ENCODE results near the gene ZNF575.

ZNF575 gene, protein sequence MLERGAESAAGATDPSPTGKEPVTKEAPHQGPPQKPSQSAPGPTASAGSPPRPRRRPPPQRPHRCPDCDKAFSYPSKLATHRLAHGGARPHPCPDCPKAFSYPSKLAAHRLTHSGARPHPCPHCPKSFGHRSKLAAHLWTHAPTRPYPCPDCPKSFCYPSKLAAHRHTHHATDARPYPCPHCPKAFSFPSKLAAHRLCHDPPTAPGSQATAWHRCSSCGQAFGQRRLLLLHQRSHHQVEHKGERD

DNA sequence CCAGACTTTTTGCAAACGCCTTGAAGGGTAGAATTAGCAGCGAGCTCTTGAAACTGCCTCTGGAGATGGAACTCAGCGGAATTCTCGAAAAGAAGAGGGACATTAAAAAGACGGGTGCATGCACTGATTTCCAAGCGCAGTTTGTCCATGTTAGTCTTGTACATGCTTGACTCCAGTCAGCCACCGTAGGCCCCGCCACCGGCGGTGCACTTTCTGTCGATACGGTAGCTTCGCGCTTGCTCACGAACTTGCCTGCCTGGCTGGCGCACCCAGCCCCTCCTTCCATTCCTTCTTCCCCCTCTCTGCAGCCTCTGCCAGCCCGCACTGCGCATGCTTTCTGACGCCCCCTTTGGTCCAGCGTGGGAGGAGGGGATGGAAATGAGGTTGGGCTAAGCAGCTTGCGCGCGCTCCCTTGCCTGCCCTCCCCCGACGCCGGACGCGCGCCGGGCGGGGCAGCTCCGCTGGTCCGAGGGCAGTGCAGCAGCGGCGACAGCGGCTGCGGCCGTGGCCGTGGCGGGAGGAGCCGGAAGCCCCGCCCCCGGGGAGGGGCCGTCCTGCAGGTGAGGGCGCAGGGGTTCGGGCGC, at the start of gene ZNF575:
ZNF575 (plus strand) TSS at position 227 of the 584 bp plus-strand sequence. CDS start 1,235 bp downstream, outside the sequence.
- DNase-seq, result peak; percentile 97

- no peak for DNase-seq
These were observed 49.7 kb upstream of the ZNF575 start for GRCh38 chr19:43483281-43483680.

DNA sequence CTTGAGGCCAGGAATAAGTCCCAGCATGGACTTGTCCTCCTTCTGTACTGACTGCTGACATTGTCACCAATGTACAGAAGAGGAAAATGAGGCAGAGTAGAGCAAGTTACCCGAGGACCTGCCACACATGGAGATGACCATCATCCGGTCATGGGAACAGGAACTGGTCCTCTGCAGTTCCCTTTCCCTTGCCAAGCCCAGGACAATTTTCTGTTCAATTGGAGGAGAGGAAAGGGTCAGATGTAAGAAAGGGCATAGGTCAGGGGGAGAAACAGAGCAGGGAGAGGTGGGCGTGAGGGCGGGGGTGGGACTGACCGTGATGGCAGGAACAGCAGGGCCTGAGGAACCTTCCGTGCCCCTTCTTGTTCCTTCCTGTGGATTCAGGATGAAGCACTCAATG, 47.0 kb upstream of the ZNF575 start:
- no peak for DNase-seq

DNA sequence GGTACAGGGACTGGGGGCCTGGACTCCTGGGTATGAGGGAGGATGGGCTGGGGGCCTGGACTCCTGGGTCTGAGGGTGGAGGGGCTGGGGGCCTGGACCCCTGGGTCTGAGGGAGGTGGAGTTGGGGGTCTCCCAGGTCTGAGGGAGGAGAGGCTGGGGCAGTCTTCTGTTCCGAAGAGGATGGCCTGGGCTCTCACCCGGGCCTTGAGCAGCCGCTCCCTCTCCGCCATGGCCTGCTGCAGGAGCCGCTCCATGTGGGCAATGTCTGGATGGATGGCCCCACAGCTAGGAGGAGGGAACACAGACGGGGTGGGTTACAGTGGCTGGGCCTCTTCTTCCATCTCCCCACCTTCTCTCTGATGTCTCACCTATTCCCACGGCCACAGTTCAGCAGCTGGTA, 46.6 kb upstream of the ZNF575 start:
- DNase-seq, result no peak

GRCh38 chr19:43488179-43488578, 44.8 kb upstream of the ZNF575 start:
- no peak for DNase-seq

DNA sequence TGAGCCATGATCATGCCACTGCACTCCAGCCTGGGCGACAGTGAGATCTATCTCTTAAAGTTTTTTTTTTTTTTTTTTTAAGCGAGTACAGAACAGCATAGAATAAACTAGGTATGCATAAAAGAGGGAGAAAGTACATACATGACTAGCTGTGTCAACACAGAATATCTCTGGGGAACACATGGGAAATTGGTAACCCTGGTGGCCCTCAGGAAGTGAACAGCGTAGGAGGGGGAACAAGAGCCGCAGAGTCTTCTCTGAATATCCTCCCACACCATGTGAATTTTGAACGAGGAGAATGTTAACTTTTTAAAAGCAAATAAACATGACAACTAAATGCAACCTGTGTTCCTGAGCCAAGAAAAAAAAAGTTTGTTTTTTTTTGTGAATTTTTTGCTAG, 43.7 kb upstream of the ZNF575 start:
- no peak for DNase-seq

DNA sequence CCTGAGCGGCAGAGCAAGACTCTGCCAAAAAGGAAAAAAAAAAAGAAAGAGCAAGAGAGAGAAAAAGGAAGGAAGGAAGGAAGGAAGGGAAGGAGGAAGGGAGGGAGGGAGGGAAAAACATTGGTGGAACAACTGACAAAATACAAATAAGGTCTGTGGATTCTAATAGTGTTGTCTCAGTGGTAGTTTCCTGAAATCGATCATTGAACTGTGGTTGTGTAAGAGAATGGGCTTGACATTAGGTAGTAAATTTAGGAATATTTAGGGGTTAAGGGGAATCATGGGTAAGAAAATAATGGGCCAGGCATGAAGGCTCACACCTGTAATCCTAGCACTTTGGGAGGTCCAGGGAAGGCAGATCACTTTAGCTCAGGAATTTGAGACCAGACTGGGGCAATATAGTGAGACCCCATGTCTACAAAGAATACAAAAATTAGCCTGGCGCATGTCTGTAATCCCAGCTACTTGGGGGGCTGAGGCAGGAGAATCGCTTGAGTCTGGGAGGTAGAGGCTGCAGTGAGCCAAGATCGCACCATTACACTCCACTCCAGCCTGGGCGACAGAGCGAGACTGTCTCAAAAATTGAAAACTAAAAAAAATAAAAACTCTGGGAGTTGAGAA, 42.9 kb upstream of the ZNF575 start:
- no peak for DNase-seq

DNA sequence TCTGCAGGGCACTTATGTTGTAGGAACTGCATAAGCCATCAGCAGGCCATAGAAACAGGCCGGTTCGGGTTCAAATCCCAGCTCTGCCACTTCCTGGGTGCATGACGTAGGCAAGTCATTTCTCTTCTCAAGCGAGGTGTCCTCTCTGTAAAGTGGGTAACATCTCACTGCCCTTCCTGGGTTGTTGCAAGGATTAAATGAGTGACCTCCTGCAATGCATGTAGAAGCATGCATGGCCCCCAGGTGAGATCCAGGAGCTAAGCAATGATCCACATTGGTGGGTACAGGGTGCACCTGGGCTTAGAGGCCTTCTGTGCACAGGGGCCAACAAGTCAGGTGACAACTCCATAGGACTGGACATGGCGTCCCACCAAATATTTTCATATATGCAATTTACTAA, 42.2 kb upstream of the ZNF575 start:
- no peak for DNase-seq

- no peak for DNase-seq
These were observed 37.9 kb upstream of the ZNF575 start for GRCh38 chr19:43495082-43495481.

DNA sequence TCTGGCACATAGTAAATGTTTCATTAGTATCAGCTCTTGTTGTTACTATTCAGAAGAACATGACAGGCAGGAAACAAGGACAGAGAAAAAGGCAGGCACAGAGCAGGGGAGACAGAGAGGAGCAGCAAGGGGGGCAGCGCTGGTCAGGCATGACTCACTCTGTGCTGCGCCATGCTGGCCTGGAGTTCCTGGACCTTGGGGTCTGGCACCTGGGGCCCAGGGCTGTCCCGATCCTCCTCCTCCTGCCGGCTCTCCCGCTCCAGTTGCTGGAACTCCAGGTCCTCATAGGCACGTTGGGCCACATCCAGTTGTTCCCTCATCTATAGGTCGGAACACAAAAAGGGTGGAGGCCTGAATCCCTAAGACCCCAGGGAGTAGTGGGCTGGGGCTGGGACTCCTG, 36.0 kb upstream of the ZNF575 start:
- DNase-seq, result no peak

DNA sequence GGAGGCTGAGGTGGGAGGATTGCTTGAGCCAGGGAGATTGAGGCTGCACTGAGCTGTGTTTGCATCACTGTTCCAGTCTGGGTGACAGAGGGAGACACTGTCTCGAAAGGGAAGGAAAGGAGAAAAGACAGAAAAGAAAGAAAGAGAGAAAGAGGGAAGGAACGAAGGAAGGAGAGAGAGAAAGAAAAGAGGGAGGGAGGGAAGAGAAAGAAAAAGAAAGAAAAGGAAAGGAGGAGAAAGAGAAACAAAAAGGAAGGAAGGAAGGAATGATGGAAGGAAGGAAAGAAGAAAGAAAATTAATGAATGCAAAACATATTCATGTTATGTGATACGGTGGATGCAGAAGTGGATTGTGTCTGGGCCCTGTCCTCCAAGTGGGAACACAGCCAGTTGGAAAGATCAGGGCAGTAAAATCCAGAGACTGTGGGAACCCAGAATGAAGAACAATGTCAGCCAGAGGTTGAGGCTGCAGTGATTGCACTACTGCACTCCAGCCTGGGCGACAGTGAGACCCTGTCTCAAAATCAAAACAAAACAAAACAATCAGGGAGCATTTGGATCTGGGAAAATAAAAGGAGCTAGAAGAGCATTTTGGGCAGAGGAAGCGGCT, 34.6 kb upstream of the ZNF575 start:
- no peak for DNase-seq

- no peak for DNase-seq
These were observed 33.9 kb upstream of the ZNF575 start for GRCh38 chr19:43499042-43499441.

DNA sequence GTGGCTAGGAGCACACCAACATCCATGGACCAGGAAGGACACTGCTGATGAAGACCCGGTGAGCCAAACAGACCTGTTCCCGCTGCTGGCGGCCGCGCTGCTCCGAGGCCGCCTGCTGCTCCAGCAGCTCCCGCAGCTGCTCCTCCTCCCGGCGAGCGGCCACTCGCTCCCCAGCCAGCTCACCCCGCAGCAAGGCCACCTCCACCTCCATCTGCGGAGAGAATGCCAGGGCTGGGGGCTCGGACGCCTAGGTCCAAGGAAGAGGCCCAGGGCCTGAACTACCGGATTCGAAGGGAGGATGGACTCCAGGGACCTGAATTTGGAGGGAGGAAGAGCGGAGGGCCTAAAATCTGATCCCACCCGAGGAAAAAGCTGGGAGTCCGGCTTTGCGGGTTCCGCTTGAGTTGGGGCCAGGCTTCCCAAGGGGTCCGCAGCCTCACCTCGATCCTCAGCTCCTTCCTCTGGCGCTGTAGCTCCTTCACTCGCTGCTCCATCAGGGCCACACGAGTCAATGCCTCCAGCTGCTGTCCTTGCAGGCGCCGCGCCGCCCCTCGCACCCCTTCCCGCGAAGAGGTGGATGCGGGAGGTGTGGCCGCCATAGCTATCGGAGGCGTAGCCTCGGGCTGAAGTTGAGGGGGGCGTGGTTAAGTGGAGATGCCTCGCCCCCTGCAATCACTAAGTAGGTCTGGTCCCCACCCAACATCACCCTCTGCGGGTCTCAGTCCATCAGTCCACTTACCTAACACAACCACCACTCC, 31.1 kb upstream of the ZNF575 start:
- no peak for DNase-seq

GRCh38 chr19:43502419-43502976, 30.5 kb upstream of the ZNF575 start:
- DNase-seq, result no peak

DNA sequence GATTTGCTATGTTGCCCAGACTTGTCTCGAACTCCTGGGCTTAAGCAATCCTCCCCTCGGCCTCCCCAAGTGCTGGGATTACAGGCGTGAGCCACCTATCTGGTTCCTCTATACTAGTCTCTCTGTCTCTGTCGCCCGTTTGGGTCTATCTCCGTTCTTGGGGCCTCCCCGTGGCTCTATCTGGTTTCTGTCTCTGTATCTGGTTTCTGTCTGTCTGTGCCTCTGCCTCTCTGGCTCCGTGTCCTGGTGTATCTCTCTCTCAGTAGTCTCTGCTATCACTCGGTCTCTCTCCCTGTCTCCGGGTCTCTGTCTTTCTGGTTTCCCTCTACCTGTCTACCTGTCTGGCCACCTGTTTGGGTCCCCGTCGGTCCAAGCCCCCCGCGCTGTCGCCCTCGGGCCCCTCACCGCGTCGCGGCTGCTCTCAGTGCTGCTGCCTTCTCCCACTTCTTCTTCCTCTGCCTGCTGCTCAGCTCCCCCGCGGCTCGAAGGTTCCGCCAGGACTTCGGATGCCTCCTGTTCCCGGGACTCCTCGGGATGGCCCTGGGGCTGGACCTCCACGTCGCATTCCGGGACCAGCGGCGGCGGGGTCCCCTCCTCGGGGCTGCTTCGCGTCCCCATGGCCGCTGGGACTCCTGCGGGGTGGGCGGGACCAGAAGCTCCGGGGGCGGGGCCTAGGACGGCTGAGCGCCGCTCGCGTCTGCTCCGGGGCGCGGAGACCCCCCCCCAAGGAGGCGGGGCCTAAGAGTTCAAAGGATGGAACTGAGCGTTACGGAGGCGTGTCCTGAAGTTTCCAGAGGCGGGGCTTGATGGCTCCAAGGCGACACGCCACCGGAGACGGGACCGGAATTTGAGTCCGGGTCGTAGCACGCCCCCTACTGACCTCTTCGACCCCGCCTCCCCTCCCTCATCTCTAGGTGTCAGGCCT, 29.2 kb upstream of the ZNF575 start:
- peak; percentile 95 for DNase-seq

DNA sequence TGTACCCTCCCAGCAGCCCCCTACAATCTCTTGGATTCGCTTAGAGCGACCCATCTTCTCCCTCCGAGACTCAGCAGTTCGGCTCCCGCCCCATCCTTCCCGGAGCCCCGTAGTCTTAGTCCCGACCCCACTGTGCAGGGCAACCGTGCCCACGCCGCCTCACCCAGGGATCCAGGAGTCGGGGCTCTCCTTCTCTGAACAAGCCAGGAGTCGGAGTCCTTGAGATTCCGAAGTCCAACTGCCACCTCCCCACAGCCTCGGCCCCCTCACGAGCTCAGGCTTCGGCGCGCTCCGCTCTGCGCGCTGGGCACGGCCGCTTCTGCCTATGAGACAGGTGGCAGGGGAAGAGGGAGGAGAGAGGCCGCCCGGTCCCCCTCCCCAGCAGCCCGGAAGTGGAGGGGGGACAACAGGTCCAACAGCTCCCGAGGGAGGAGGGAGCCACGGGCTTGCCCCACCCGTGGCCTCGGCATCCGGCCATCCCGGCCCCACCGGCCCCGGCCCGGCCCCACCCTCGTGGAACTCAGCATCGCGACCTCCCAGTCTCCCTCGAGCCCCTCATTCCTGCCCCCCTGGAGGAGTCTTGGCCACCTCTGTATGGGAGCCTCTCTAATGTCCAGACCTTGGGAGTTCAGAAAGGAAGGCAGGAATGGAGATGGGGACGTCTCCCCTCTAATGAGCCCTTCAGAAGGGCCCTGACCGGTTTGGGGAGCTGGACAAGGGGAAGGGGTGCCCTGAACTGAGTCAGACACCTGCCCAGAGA, 28.4 kb upstream of the ZNF575 start, which contains the start of gene PHLDB3:
PHLDB3 (minus strand) TSS at position 321 of the 760 bp plus-strand sequence. CDS start 628 bp downstream, outside the sequence.
- peak; percentile 85 for DNase-seq

GRCh38 chr19:43505186-43505456, 27.9 kb upstream of the ZNF575 start:
- DNase-seq, result no peak

DNA sequence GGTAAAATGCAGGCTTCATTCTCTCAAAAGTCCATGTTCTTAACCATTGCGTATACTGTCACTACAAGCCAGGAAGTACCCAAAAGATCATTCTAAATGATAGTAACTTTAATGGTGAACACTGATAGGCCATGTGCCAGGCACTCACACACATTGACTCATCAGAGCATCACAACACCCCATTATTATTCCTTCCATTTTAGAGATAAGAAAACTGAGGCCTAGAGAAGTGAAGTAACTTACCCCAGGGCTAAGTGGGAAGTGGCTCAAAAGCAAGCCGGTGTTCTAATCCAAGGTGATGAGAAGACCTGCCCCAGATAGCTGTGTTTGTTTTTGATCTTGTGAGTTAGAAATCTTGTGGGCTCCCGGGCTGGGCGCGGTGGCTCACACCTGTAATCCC, 27.0 kb upstream of the ZNF575 start:
- DNase-seq, result no peak

- no peak for DNase-seq
These were observed 26.4 kb upstream of the ZNF575 start for GRCh38 chr19:43506629-43507028.

DNA sequence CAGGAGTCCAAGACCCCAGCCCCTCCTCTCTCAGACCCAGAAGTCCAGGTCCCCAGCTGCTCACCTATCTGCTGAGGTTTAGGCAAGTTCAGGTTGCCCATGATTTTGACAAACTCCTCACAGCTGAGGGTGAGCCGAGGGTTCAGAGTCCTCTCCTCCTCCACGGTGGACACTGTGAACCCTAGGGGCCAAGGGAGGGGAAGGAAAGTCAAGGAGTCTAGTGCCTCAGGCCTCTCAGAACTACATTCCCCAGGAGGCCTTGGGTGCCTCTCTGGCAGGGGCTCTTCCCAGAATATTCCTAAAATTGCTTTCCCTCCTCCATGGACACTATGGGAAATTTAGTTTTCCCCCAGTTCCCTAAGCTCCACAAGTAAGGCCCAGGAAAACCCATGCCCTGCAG, 25.1 kb upstream of the ZNF575 start:
- DNase-seq, result no peak

DNA sequence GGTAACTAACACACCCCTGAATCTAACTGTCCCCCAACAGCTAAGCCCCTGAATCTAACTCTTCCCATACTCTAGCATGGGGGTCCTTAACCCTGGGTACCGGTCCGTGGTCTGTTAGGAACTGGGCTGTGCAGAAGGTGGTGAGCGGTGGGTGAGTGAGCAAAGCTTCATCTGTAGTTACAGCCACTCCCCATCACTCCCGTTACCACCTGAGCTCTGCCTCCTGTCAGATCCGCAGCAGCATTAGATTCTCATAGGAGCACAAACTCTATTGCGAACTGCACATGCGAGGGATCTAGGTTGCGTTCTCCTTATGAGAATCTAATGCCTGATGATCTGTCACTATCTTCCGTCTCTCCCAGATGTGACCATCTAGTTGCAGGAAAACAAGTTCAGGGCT, 22.3 kb upstream of the ZNF575 start:
- DNase-seq, result no peak
